G401 (cell line): ENCODE measurements around the gene ARHGAP21. TPM values are rescaled to one million over a fixed set of nuclear protein-coding genes. Genes with fewer than 3 reads are reported as not detected.

Source experiments
- DNase-seq: peaks from one replicate; pipeline ENCODE4 v3.0.0-alpha.2; 2015; ENCODE audit warnings: low spot score
- in situ Hi-C: cut with HindIII; loops from 2 replicates; pipeline ENCODE4 v1.10.0; 2016; ENCODE audit warnings: low sequenced_read_pairs, mixed read lengths
- total RNA-seq: library from RNA; depleted of rRNA; stranded (reverse); fragments of >200 nt; shearing (Covaris generic); gene quantifications from 2 replicates; pipeline ENCODE4 v1.2.3, GENCODE V29; 2014

Gene ARHGAP21
- total RNA-seq, 1 experiment from 2014 or later: 21.5 TPM

DNA sequence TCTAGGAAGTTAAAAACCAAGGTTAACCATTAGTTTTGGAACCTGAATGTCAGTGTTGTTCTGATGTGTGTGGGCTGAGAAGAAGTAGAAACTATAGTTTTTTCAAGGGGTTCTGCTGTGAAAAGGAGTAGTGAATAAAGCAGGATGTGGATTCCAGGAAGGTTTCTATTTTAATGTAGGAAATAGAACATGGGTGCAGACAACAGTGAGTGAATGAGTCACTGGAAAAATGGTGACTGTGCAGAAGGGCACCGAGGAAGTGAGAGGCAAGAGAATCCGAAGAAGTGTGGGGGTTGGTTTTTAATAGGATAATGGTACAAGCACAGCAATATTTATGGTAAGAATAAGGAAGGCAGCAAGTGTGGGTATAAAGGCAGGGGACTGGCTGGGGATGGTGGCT lies 120.4 kb downstream of the ARHGAP21 start:
- no peak for DNase-seq
- in situ Hi-C loops: no loop called here

- in situ Hi-C loops: no loop called here
- no peak for DNase-seq
These were observed 125.7 kb downstream of the ARHGAP21 start for GRCh38 chr10:24597961-24598360.

DNA sequence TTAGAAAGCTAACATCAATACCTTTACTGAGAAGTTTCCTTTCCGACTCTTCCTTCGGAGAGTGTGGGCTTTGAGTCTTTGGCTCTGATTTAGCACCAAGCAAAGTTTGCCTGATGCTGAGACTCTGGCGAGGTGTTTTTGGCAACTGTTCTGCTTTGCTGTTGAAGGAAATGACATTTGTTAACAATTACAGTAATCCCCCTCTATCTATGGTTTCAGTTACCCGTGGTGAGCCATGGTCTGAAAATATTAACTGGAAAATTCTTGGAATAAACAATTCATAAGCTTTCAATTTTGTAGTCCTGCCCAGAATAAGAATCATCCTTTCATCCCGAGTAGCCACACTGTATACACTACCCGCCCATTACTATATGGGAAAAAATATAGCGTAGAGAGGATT lies 126.3 kb downstream of the ARHGAP21 start:
- no peak for DNase-seq
- in situ Hi-C loops: no loop called here

DNA sequence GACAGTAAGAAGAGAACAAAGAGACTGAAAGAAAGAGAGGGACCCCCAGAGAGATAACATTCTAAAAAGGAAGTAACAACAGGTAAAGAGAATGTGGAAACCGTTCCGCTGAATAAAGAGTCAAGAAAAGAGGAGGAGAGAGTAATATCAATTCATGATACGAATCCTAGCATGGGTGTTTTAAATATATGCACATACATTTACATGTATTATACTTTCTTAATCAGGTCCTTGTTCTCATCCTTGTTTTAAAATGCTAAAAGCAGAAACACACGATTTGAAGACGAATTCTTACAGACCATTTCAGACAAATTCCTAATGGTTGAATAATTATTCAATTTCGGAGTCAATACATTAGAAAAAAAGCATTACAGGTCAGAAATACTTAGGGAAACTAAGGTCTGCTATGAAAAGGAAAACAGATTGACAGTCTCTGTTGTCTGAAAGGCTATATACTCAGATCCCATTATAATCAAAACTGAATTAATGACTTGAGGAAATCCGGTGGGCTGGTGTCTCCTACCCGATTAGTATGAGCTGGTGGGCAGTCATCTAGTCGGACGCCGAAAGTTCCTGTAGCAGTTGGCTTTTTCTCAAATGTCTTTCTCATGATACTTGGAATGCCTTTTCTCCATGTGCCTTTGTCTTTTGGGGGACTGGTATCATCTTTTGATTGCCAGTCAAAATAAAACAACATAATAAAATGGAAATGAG lies 127.3 kb downstream of the ARHGAP21 start:
- in situ Hi-C loops: no loop called here
- DNase-seq: no peak

- DNase-seq: no peak
- in situ Hi-C loops: no loop called here
These were observed 132.8 kb downstream of the ARHGAP21 start for GRCh38 chr10:24590697-24591457.

DNA sequence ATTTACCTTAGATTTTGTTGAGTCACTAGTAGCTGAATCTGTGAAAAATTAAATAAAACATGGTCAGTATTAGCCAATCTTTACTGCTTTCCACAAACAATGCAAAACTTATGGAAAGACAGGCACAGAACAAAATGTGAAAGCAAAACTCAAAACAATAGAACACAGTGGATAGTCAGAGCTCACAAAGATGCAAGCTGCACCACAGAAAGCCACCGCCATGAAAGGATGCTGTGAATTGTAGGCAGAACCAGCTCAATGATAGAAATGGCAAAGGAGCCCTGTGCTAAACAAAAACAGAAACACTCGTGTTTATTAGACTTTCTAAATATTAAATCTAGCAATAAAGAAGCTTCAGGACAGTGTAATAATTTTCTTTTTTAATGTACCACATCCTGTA lies 134.4 kb downstream of the ARHGAP21 start:
- DNase-seq: no peak
- in situ Hi-C loops: no loop called here

GRCh38 chr10:24579906-24580305 lies 143.8 kb downstream of the ARHGAP21 start:
- DNase-seq: peak; percentile 88
- in situ Hi-C loops: no loop called here

GRCh38 chr10:24579448-24579847 lies 144.2 kb downstream of the ARHGAP21 start:
- in situ Hi-C loops: no loop called here

GRCh38 chr10:24575481-24576002 lies 148.1 kb downstream of the ARHGAP21 start:
- DNase-seq: no peak

More at GRCh38 chr10:24579448-24579847, 144.2 kb downstream of the ARHGAP21 start:
- DNase-seq: no peak

DNA sequence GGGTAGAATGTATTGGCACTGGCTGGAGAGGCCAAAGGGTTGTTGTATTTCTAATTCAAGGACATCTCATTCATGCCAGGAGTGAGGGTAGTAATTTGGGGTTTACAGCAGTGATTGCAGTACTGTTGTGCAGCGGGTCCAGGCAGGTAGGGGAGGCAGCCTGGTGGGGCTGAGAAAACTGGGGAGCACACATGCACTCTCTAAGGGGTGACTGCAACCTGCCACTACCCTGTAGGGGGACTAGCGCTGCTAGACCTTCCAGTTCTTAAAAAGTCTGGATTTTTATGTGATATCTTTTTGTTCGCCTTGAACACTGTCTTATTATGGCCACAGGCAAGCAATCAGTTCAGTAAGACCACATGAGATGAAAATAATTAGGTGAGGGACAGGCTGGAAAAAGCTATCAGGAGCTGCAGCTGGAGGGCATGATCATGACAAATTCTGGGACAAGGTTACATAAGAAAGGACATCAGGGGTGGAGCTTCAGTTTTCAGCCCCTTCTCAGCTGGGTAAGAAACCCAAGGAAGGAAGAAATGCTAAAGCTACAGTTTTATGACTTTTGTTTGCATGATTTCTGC lies 149.0 kb downstream of the ARHGAP21 start:
- in situ Hi-C loops: no loop called here
- peak; percentile 36 for DNase-seq

More at GRCh38 chr10:24575481-24576002, 148.1 kb downstream of the ARHGAP21 start:
- in situ Hi-C loops: no loop called here

DNA sequence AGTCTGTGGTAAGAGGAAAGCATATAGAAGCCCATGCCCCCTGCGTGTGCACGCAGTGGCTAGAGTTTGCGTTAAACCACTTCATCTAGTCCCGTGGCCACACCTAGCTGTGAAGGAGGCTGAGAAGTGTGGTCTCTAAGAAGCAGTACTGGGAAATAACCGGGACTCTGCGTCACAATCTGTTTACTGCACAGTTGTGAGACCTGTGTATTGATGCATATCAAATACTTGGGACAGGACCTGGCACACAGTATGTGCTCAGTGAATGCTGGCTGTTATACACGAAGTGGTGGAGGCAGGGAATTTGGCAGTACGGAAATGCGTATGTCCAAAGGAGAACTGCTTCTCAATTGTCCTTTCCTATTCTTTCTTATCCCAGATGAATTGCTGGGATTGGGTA lies 149.5 kb downstream of the ARHGAP21 start:
- DNase-seq: peak; percentile 62
- in situ Hi-C loops: no loop called here

DNA sequence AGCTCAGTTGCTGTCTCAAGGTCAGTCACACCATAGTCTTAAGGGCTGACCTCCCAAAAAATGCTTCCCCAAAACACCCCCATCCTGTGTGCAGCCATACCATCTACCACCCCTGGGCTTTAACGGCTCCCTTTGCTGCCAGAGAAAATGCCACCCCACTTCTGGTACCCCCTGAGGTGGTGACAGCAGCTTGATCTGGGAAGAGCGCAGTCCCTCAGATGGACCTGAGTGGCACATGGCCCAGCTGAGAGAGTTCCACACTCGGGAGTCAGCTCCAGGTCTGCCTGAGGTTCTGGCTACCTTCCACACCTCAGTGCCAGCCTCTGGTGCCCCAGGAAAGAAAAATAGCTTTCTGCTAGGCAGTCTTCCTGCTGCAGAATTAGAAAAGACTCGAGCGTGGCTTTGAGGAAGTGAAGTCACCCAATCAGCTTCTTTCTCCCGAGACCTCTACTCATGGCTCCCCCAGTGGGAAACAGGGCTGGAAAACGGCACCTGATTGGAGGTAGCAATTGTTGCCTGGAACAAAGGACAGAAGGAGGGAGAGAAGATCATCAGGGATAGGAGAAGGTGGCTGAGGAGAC lies 151.7 kb downstream of the ARHGAP21 start:
- peak; percentile 50 for DNase-seq
- in situ Hi-C loops: no loop called here

- no peak for DNase-seq
- in situ Hi-C loops: no loop called here
These were observed 152.8 kb downstream of the ARHGAP21 start for GRCh38 chr10:24570658-24571426.

DNA sequence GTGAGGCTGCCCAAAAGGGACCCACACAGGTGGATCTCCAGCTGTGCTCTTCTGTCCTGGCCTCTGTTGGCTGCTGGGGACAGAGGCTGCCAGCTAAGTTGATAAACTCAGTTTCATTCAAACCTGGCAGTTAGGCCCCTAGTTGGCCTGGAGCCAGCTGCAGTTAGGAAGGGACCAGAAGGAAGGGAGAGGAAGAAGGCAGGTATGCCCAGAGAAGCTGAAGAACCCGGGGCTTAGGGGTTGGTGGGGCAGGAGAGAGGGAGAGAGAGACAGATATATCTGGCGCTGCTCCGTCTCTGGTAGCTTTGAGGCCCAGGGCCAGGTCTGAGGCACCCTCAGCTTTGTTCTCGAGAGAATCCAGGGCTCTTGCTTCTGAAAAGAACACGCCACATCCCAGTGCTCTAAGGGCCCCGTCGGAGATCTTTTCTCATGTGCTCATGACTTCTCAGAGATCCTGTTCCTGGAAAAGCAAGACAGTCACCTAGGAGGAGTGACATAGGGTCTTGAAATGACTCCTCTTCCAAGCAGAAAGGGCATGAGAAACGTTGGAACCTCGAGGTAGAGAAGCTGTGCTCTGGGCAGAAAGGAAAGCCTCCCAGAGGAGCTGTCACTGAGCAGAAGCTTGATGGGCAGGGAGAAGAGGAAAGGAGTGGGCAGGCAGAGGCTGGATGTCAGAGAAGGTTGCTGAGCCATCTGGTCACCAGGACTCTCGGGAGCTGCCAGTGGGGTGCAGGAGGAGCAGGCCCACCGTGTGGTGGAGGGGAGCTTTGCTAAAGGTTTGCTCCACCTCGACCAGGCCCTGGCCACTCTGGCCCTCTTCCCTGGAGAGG lies 153.6 kb downstream of the ARHGAP21 start:
- no peak for DNase-seq
- in situ Hi-C loops: no loop called here

- DNase-seq: no peak
- in situ Hi-C loops: no loop called here
These were observed 154.3 kb downstream of the ARHGAP21 start for GRCh38 chr10:24569330-24569796.

- in situ Hi-C loops: no loop called here
- DNase-seq: no peak
These were observed 155.6 kb downstream of the ARHGAP21 start for GRCh38 chr10:24568042-24568441.

GRCh38 chr10:24561453-24561852 lies 162.2 kb downstream of the ARHGAP21 start:
- DNase-seq: no peak
- in situ Hi-C loops: no loop called here
